WTC11 (cell line): ENCODE results near the gene TMEM176A.

ENCODE experiments used
- CBFB ChIP-seq: sonication (generic); formaldehyde crosslinking; IDR thresholded peaks from 2 replicates; pipeline ENCODE4 v1.8.1; 2022; ENCODE audit warnings: mild to moderate bottlenecking, low read depth, missing genetic modification reagents
- ESRRA ChIP-seq: sonication (generic); formaldehyde crosslinking; IDR thresholded peaks from 2 replicates; pipeline ENCODE4 v1.8.1; 2022; ENCODE audit warnings: mild to moderate bottlenecking, missing genetic modification reagents, borderline replicate concordance
- FOXP1 ChIP-seq: sonication (generic); formaldehyde crosslinking; IDR thresholded peaks from 2 replicates; pipeline ENCODE4 v1.8.0; 2022; ENCODE audit warnings: missing genetic modification reagents, mild to moderate bottlenecking, moderate library complexity, borderline replicate concordance
- MXD4 ChIP-seq: fragments of 250-450 bp; sonication (Bioruptor Pico); IDR thresholded peaks from 2 replicates; pipeline ENCODE4 v1.8.0; 2021; ENCODE audit warnings: mild to moderate bottlenecking, moderate library complexity, borderline replicate concordance
- RELA ChIP-seq: sonication (generic); formaldehyde crosslinking; IDR thresholded peaks from 2 replicates; pipeline ENCODE4 v1.8.1; 2022; ENCODE audit warnings: missing genetic modification reagents, mild to moderate bottlenecking, borderline replicate concordance
- SMAD3 ChIP-seq: sonication (generic); formaldehyde crosslinking; IDR thresholded peaks from 2 replicates; pipeline ENCODE4 v1.8.0; 2022; ENCODE audit warnings: missing genetic modification reagents, mild to moderate bottlenecking, borderline replicate concordance
- TF ChIP-seq, protein P1 (sequence below): fragments of 200-600 bp; IDR thresholded peaks from 2 replicates; pipeline ENCODE4 v1.8.0; 2022; ENCODE audit warnings: antibody characterized with exemption
- TF ChIP-seq, protein P2 (sequence below): sonication (generic); formaldehyde crosslinking; IDR thresholded peaks from 2 replicates; pipeline ENCODE4 v1.8.1; 2023; ENCODE audit warnings: mild to moderate bottlenecking, missing genetic modification reagents, moderate library complexity
- TF ChIP-seq, protein P3 (sequence below): sonication (generic); formaldehyde crosslinking; IDR thresholded peaks from 2 replicates; pipeline ENCODE4 v1.8.1; 2022; ENCODE audit warnings: low read depth, mild to moderate bottlenecking, moderate library complexity, missing genetic modification reagents, borderline replicate concordance

DNA sequence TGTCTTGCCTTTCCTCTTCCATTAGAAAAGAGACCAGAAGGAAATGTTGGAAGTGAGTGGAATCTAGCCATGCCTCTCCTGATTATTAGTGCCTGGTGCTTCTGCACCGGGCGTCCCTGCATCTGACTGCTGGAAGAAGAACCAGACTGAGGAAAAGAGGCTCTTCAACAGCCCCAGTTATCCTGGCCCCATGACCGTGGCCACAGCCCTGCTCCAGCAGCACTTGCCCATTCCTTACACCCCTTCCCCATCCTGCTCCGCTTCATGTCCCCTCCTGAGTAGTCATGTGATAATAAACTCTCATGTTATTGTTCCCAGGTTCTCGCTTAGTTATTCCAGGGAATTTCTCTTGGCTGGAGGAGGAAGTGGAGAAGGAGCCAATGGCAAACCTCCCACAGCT, 4.2 kb downstream of the TMEM176A start:
- TF ChIP-seq SMAD3 (CRISPR knock-in tag), result no peak
- no peak for TF ChIP-seq RELA (CRISPR knock-in tag)
- TF ChIP-seq MXD4, result no peak
- TF ChIP-seq, protein P1, sequence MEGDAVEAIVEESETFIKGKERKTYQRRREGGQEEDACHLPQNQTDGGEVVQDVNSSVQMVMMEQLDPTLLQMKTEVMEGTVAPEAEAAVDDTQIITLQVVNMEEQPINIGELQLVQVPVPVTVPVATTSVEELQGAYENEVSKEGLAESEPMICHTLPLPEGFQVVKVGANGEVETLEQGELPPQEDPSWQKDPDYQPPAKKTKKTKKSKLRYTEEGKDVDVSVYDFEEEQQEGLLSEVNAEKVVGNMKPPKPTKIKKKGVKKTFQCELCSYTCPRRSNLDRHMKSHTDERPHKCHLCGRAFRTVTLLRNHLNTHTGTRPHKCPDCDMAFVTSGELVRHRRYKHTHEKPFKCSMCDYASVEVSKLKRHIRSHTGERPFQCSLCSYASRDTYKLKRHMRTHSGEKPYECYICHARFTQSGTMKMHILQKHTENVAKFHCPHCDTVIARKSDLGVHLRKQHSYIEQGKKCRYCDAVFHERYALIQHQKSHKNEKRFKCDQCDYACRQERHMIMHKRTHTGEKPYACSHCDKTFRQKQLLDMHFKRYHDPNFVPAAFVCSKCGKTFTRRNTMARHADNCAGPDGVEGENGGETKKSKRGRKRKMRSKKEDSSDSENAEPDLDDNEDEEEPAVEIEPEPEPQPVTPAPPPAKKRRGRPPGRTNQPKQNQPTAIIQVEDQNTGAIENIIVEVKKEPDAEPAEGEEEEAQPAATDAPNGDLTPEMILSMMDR, result no peak
- no peak for TF ChIP-seq FOXP1 (CRISPR knock-in tag)
- TF ChIP-seq, protein P2, sequence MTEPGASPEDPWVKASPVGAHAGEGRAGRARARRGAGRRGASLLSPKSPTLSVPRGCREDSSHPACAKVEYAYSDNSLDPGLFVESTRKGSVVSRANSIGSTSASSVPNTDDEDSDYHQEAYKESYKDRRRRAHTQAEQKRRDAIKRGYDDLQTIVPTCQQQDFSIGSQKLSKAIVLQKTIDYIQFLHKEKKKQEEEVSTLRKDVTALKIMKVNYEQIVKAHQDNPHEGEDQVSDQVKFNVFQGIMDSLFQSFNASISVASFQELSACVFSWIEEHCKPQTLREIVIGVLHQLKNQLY, result no peak
- no peak for TF ChIP-seq CBFB (CRISPR knock-in tag)
- TF ChIP-seq, protein P3, sequence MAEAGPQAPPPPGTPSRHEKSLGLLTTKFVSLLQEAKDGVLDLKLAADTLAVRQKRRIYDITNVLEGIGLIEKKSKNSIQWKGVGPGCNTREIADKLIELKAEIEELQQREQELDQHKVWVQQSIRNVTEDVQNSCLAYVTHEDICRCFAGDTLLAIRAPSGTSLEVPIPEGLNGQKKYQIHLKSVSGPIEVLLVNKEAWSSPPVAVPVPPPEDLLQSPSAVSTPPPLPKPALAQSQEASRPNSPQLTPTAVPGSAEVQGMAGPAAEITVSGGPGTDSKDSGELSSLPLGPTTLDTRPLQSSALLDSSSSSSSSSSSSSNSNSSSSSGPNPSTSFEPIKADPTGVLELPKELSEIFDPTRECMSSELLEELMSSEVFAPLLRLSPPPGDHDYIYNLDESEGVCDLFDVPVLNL (CRISPR knock-in tag), result no peak
- TF ChIP-seq ESRRA (CRISPR knock-in tag), result no peak
